Pancreas (tissue), 10 donors: ENCODE data around the gene KCNH1. TPM values are rescaled to one million over a fixed set of nuclear protein-coding genes. Genes with fewer than 3 reads are reported as not detected.

Experiments used
- ATAC-seq, 4 donors: fragments of 200-7000 bp; cut with Tn5 transposase; one replicate each; pipeline versions ENCODE4 v1.8.0 to v1.9.1; 2020; ENCODE audit warnings: mild to moderate bottlenecking in 4 of 4, moderate library complexity in 4 of 4
- DNase-seq, 6 donors: peaks; one replicate each; pipeline ENCODE4 v3.0.0-alpha.2; 2020
- FAIRE-seq: peaks from 2 replicates; lab custom pipeline; 2012; peaks lifted over from hg19 to GRCh38; lab: Jason Lieb, UNC
- H3K27ac ChIP-seq, 4 donors: fragments of 200-600 bp; sonication (generic); 1 replicate in 3 of 4; 2 replicates in 1 of 4; pipeline versions ENCODE4 v1.5.0 to v1.8.0; 2020
- H3K27me3 ChIP-seq, 4 donors: fragments of 200-600 bp; one replicate each; pipeline ENCODE4 v1.8.0; 2021
- H3K36me3 ChIP-seq, 3 donors: fragments of 200-600 bp; sonication (generic) in 1 of 3; one replicate each; pipeline versions ENCODE4 v1.5.0 to v1.8.0; 2020 to 2021
- H3K4me1 ChIP-seq, 3 donors: fragments of 200-600 bp; one replicate each; pipeline ENCODE4 v1.8.0; 2021
- H3K4me3 ChIP-seq, 4 donors: fragments of 200-600 bp; sonication (generic) in 2 of 4; one replicate each; pipeline versions ENCODE4 v1.5.0 to v1.8.0; 2020 to 2021
- H3K9me3 ChIP-seq, 4 donors: fragments of 200-600 bp; one replicate each; pipeline ENCODE4 v1.8.0; 2021
- CTCF ChIP-seq, 4 donors: fragments of 200-600 bp; sonication (generic) in 3 of 4; IDR thresholded peaks; one replicate each; pipeline versions ENCODE4 v1.5.0 to v1.8.0; 2021; ENCODE audit warnings: antibody characterized with exemption in 4 of 4
- WGBS, 2 donors: extraction: QIAGEN DNeasy Blood & Tissue Kit; methylation state at CpG; one replicate each; pipeline ENCODE4 v1.1.7; 2013; 5-methylcytosine and 5-hydroxymethylcytosine counted together
- intact Hi-C, 3 donors: fragments of 100-400 bp; cut with DNase I; formaldehyde crosslinking; loops; one replicate each; pipeline versions ENCODE4 v1.11.1 to v1.14.2; 2022
- polyA plus RNA-seq, 2 donors: library from polyadenylated mRNA; stranded (reverse); fragments of 200-250 nt; gene quantifications; one replicate each; pipeline ENCODE4 v1.2.3, GENCODE V29; 2013
- total RNA-seq, 6 donors: library from RNA; stranded (reverse); fragmentation: NEBNext Ultra II Directional in 4 of 6; extraction: Animal tissue kit (Norgen Biotek cat#: 25700) in 4 of 6; gene quantifications; one replicate each; pipeline versions ENCODE4 v1.2.1 to v1.2.4, GENCODE V29; 2021 to 2023
- donor health status: healthy with polysubstance abuse.
- donor health status: DM: no; HTN: no; CAD: no; lungs with moderate emphysema.
- donor health status: DM: no; HTN: no; CAD: no.
- donor health status: control.
- donor health status: control.
- donor health status: Bipolar disorder and iron deficiency.
- donor health status: DM: yes; HTN: yes; CAD: no.
- donor health status: DM: no; HTN: no; CAD: no.
- donor health status: DM: no; HTN: no; CAD: no.
- donor health status: DM: yes; HTN: yes; CAD: no.

The KCNH1 gene
- total and polyA plus RNA-seq, 8 donors: 0.24 to 0.61 (median 0.36) TPM

GRCh38 chr1:211129776-211130175, 4.2 kb downstream of the KCNH1 start:
- Histone ChIP-seq H3K9me3 (no peaks in the 10 kb centered on the region), H3K36me3 (no peaks in the 10 kb centered on the region), H3K4me3 (no peak overlapping the region), H3K27me3 (peaks cover 0 to 14% (median 0%) of the 10 kb centered on the region in 4 donors), H3K27ac (no peak overlapping the region), H3K4me1 (peaks cover 0 to 10% (median 0%) of the 10 kb centered on the region in 3 donors)
- WGBS, 2 donors: 55 to 65% methylated on average over 1 of the region's 1 CpG
- DNase-seq (no peak), ATAC-seq (no peak), FAIRE-seq (no peak)
- TF ChIP-seq CTCF (IDR thresholded peaks at IDR 0.05): no peak
- intact Hi-C loops: loop anchor here in 2 of 3 donors (10.0 kb wide), 1 partner anchor 545 kb away; no protein-coding TSS in a partner anchor

GRCh38 chr1:211127166-211127565, 6.8 kb downstream of the KCNH1 start:
- Histone ChIP-seq H3K27ac (no peak overlapping the region), H3K4me1 (no peaks in the 10 kb centered on the region), H3K36me3 (no peaks in the 10 kb centered on the region), H3K9me3 (no peaks in the 10 kb centered on the region), H3K27me3 (peaks cover 0 to 14% (median 0%) of the 10 kb centered on the region in 4 donors), H3K4me3 (no peak overlapping the region)
- DNase-seq (no peak), FAIRE-seq (no peak), ATAC-seq (no peak)
- TF ChIP-seq CTCF (IDR thresholded peaks at IDR 0.05): no peak
- intact Hi-C loops: no loop called here
- 65 to 76% methylated on average over 4 of the region's 4 CpGs for WGBS, 2 donors

GRCh38 chr1:211126622-211127021, 7.3 kb downstream of the KCNH1 start:
- H3K27me3 ChIP-seq: peaks cover 0 to 11% (median 0%) of the 10 kb centered on the region in 4 donors
- no peaks in the 10 kb centered on the region for H3K36me3 ChIP-seq
- intact Hi-C loops: no loop called here
- no peak for FAIRE-seq
- no peak overlapping the region for H3K4me3 ChIP-seq
- peak in 1 of 4 donors; percentile 37 for ATAC-seq
- no peak overlapping the region for H3K27ac ChIP-seq
- H3K9me3 ChIP-seq: no peaks in the 10 kb centered on the region
- TF ChIP-seq CTCF (IDR thresholded peaks at IDR 0.05): no peak
- no peak for DNase-seq
- no peaks in the 10 kb centered on the region for H3K4me1 ChIP-seq
- 75 to 90% methylated on average over 2 of the region's 2 CpGs for WGBS, 2 donors

- Histone ChIP-seq H3K27me3 (no peaks in the 10 kb centered on the region), H3K4me1 (no peaks in the 10 kb centered on the region), H3K27ac (no peak overlapping the region), H3K4me3 (no peak overlapping the region), H3K36me3 (no peaks in the 10 kb centered on the region), H3K9me3 (no peaks in the 10 kb centered on the region)
- ATAC-seq: peak in 1 of 4 donors; percentile 52
- intact Hi-C loops: no loop called here
- DNase-seq: no peak
- TF ChIP-seq CTCF (IDR thresholded peaks at IDR 0.05): no peak
- WGBS, 2 donors: 72 to 78% methylated on average over 9 of the region's 9 CpGs
- FAIRE-seq: no peak
Observed at GRCh38 chr1:211118407-211119102, 15.4 kb downstream of the KCNH1 start.

GRCh38 chr1:211114446-211114845, 19.5 kb downstream of the KCNH1 start:
- ATAC-seq (no peak), DNase-seq (no peak), FAIRE-seq (no peak)
- H3K4me3 ChIP-seq: no peak overlapping the region
- no peaks in the 10 kb centered on the region for H3K9me3 ChIP-seq
- no peak overlapping the region for H3K27ac ChIP-seq
- no peaks in the 10 kb centered on the region for H3K27me3 ChIP-seq
- TF ChIP-seq CTCF (IDR thresholded peaks at IDR 0.05): no peak
- H3K36me3 ChIP-seq: no peaks in the 10 kb centered on the region
- no peaks in the 10 kb centered on the region for H3K4me1 ChIP-seq
- intact Hi-C loops: no loop called here
- WGBS, 2 donors: 63 to 67% methylated on average over 6 of the region's 6 CpGs
